T-helper 9 cell (primary cell): Measurements from ENCODE around the gene TRIM2.

Source experiments
- DNase-seq: peaks from one replicate; pipeline ENCODE4 v3.0.0-alpha.2; 2020

Gene TRIM2

GRCh38 chr4:153384160-153384559 lies 179.9 kb downstream of the TRIM2 start:
- DNase-seq, result no peak

- DNase-seq, result no peak
Observed at GRCh38 chr4:153385784-153386183, 181.5 kb downstream of the TRIM2 start.

- DNase-seq, result no peak
Observed at GRCh38 chr4:153387981-153388380, 183.7 kb downstream of the TRIM2 start.
